WTC11 (cell line): ENCODE measurements around the gene STUM.

Experiments used
- CTCF ChIP-seq: fragments of 200-600 bp; IDR thresholded peaks from 2 replicates; pipeline ENCODE4 v1.8.0; 2022; ENCODE audit warnings: antibody characterized with exemption
- E2F1 ChIP-seq: sonication (generic); formaldehyde crosslinking; IDR thresholded peaks from 2 replicates; pipeline ENCODE4 v1.8.0; 2022; ENCODE audit warnings: mild to moderate bottlenecking, missing genetic modification reagents
- FOXP1 ChIP-seq: sonication (generic); formaldehyde crosslinking; IDR thresholded peaks from 2 replicates; pipeline ENCODE4 v1.8.0; 2022; ENCODE audit warnings: missing genetic modification reagents, mild to moderate bottlenecking, moderate library complexity, borderline replicate concordance
- MXD4 ChIP-seq: fragments of 250-450 bp; sonication (Bioruptor Pico); IDR thresholded peaks from 2 replicates; pipeline ENCODE4 v1.8.0; 2021; ENCODE audit warnings: mild to moderate bottlenecking, moderate library complexity, borderline replicate concordance
- NR3C1 ChIP-seq: sonication (generic); formaldehyde crosslinking; conservative IDR thresholded peaks from 2 replicates; pipeline ENCODE4 v1.8.1; 2023; ENCODE audit warnings: low read depth, mild to moderate bottlenecking, missing genetic modification reagents
- SP1 ChIP-seq: sonication (generic); formaldehyde crosslinking; conservative IDR thresholded peaks from 2 replicates; pipeline ENCODE4 v1.8.1; 2022; ENCODE audit warnings: missing genetic modification reagents
- USF1 ChIP-seq: sonication (generic); formaldehyde crosslinking; IDR thresholded peaks from 2 replicates; pipeline ENCODE4 v1.8.0; 2022; ENCODE audit warnings: mild to moderate bottlenecking, missing genetic modification reagents
- ZBTB21 ChIP-seq: sonication (generic); formaldehyde crosslinking; IDR thresholded peaks from 2 replicates; pipeline ENCODE4 v1.8.1; 2023; ENCODE audit warnings: mild to moderate bottlenecking, missing genetic modification reagents, borderline replicate concordance

- TF ChIP-seq MXD4 (CRISPR knock-in tag) (no peak), USF1 (CRISPR knock-in tag) (no peak), SP1 (CRISPR knock-in tag) (no peak), NR3C1 (CRISPR knock-in tag) (no peak), ZBTB21 (CRISPR knock-in tag) (no peak), CTCF (no peak), FOXP1 (CRISPR knock-in tag) (no peak), E2F1 (CRISPR knock-in tag) (no peak)
Measured at GRCh38 chr1:226519135-226519534, 29.4 kb upstream of the STUM start.
